HCT116 (cell line): ENCODE measurements around the gene TOP2B.

Experiments
- CTCF ChIP-seq, 3 experiments: fragments of 200-600 bp in 1 of 3; sonication (generic) in 1 of 3; IDR thresholded peaks in 2 of 3; conservative IDR thresholded peaks in 1 of 3; 2 replicates each; pipeline ENCODE4 v1.5.1; 2012 to 2017; ENCODE audit warnings: low read depth in 2 of 3, low read length in 2 of 3, antibody characterized with exemption in 1 of 3, borderline replicate concordance in 1 of 3, control low read depth in 1 of 3, mild to moderate bottlenecking in 1 of 3, mixed read lengths in 1 of 3, mixed run types in 1 of 3, moderate library complexity in 1 of 3; ENCODE audit not compliant: insufficient read depth in 1 of 3
- ELF1 ChIP-seq: IDR thresholded peaks from 2 replicates; pipeline ENCODE4 v1.6.1; 2012; ENCODE audit warnings: low read depth, borderline replicate concordance
- POLR2A ChIP-seq: IDR thresholded peaks from 2 replicates; pipeline ENCODE4 v1.7.0; 2011; ENCODE audit warnings: borderline replicate concordance; ENCODE audit not compliant: insufficient read depth, insufficient read length; ENCODE audit errors: extremely low read depth
- SRF ChIP-seq: IDR thresholded peaks from 2 replicates; pipeline ENCODE4 v1.6.1; 2012; ENCODE audit warnings: low read depth
- YY1 ChIP-seq: IDR thresholded peaks from 2 replicates; pipeline ENCODE4 v1.6.1; 2011; ENCODE audit warnings: low read length, low read depth, moderate library complexity, mild to moderate bottlenecking; ENCODE audit not compliant: insufficient replicate concordance; ENCODE audit errors: extremely low read depth

GRCh38 chr3:25558121-25558520, 106.6 kb downstream of the TOP2B start:
- TF ChIP-seq SRF (no peak), ELF1 (no peak), POLR2A (no peak), CTCF (IDR thresholded peaks at IDR 0.05 in 2 of 3, conservative IDR thresholded peaks at IDR 0.05 in 1 of 3; ENCODE audit: borderline replicate concordance in 1 of 3, insufficient read depth in 1 of 3, low read depth in 2 of 3, low read length in 2 of 3) (no peak), YY1 (no peak)
